PFSK-1 (cell line): ENCODE data around the gene RDH5.

ENCODE experiments used
- FOXP2 ChIP-seq: optimal IDR thresholded peaks from 2 replicates; pipeline ENCODE3; 2011; ENCODE audit warnings: borderline replicate concordance, control low read depth, inconsistent platforms; ENCODE audit not compliant: insufficient read depth; ENCODE audit errors: extremely low read length, extremely low read depth
- POLR2AphosphoS5 ChIP-seq: IDR thresholded peaks from 2 replicates; pipeline ENCODE4 v1.6.1; 2012; ENCODE audit warnings: low read depth, mild to moderate bottlenecking, control low read depth, low read length, moderate library complexity
- SIN3A ChIP-seq: IDR thresholded peaks from 2 replicates; pipeline ENCODE4 v1.6.1; 2012; ENCODE audit warnings: mild to moderate bottlenecking, low read length, moderate library complexity, borderline replicate concordance; ENCODE audit not compliant: insufficient read depth
- TAF1 ChIP-seq: IDR thresholded peaks from 2 replicates; pipeline ENCODE4 v1.6.1; 2012; ENCODE audit warnings: low read length, control low read depth, borderline replicate concordance; ENCODE audit not compliant: insufficient read depth
- TF ChIP-seq, protein P1 (sequence below), 2 experiments: IDR thresholded peaks; 2 replicates each; pipeline versions ENCODE4 v1.6.1 to v1.8.0; 2011 to 2012; ENCODE audit warnings: low read depth in 2 of 2, low read length in 2 of 2, control low read depth in 1 of 2, inconsistent platforms in 1 of 2, mild to moderate bottlenecking in 1 of 2, moderate library complexity in 1 of 2; ENCODE audit not compliant: insufficient read depth in 1 of 2

DNA sequence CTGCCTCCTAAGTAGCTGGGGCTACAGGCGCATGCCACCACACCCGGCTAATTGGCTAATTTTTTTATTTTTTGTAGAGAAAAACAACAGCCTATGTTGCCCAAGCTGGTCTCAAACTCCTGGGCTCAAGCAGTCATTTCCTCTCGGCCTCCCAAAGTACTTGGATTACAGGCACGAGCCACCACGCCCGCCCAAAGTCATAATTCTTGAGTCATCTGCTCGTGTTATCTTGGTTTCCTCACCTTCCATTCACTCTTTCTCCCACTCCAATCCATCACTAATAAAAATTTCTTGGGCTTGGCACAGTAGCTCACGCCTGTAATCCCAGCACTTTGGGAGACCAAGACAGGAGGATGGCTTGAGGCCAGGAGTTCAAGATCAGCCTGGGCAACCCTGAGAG, 44.5 kb upstream of the RDH5 start:
- TF ChIP-seq POLR2AphosphoS5, result no peak
- no peak for TF ChIP-seq SIN3A
- TF ChIP-seq TAF1, result no peak
- TF ChIP-seq, protein P1, sequence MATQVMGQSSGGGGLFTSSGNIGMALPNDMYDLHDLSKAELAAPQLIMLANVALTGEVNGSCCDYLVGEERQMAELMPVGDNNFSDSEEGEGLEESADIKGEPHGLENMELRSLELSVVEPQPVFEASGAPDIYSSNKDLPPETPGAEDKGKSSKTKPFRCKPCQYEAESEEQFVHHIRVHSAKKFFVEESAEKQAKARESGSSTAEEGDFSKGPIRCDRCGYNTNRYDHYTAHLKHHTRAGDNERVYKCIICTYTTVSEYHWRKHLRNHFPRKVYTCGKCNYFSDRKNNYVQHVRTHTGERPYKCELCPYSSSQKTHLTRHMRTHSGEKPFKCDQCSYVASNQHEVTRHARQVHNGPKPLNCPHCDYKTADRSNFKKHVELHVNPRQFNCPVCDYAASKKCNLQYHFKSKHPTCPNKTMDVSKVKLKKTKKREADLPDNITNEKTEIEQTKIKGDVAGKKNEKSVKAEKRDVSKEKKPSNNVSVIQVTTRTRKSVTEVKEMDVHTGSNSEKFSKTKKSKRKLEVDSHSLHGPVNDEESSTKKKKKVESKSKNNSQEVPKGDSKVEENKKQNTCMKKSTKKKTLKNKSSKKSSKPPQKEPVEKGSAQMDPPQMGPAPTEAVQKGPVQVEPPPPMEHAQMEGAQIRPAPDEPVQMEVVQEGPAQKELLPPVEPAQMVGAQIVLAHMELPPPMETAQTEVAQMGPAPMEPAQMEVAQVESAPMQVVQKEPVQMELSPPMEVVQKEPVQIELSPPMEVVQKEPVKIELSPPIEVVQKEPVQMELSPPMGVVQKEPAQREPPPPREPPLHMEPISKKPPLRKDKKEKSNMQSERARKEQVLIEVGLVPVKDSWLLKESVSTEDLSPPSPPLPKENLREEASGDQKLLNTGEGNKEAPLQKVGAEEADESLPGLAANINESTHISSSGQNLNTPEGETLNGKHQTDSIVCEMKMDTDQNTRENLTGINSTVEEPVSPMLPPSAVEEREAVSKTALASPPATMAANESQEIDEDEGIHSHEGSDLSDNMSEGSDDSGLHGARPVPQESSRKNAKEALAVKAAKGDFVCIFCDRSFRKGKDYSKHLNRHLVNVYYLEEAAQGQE (IDR thresholded peaks at IDR 0.05; ENCODE audit: insufficient read depth in 1 of 2, low read depth in 2 of 2, low read length in 2 of 2), result no peak
- TF ChIP-seq FOXP2, result no peak
